Right renal pelvis (tissue), 4 donors: Measurements from ENCODE around the gene BRCA2. TPM values are rescaled to one million over a fixed set of nuclear protein-coding genes. Genes with fewer than 3 reads are reported as not detected.

Experiments used
- DNase-seq, 4 donors: peaks; one replicate each; pipeline ENCODE4 v3.0.0-alpha.2; 2013; ENCODE audit warnings: low read depth in 4 of 4, low spot score in 3 of 4, missing footprints in 1 of 4
- polyA plus RNA-seq, 4 donors: library from polyadenylated mRNA; unstranded; fragments of 120-200 nt; gene quantifications; one replicate each; pipeline ENCODE4 v1.2.1, GENCODE V29; 2013; ENCODE audit not compliant: insufficient read length in 4 of 4

BRCA2 gene
- polyA plus RNA-seq, 4 donors, result 5.9 to 7.4 (median 6.2) TPM

GRCh38 chr13:32378012-32378411 lies 62.7 kb downstream of the BRCA2 start:
- DNase-seq, result no peak

GRCh38 chr13:32381539-32381938 lies 66.2 kb downstream of the BRCA2 start:
- DNase-seq, result peak in 2 of 4 donors; percentile 3

GRCh38 chr13:32383836-32384618 lies 68.7 kb downstream of the BRCA2 start:
- no peak for DNase-seq

GRCh38 chr13:32384702-32385101 lies 69.4 kb downstream of the BRCA2 start:
- no peak for DNase-seq

GRCh38 chr13:32385410-32385809 lies 70.1 kb downstream of the BRCA2 start:
- DNase-seq, result no peak

- DNase-seq, result no peak
These were observed 74.7 kb downstream of the BRCA2 start for GRCh38 chr13:32390048-32390447.

GRCh38 chr13:32390484-32390883 lies 75.2 kb downstream of the BRCA2 start:
- DNase-seq, result no peak

- DNase-seq, result no peak
These were observed 75.9 kb downstream of the BRCA2 start for GRCh38 chr13:32391101-32391619.

- DNase-seq, result no peak
These were observed 87.8 kb downstream of the BRCA2 start for GRCh38 chr13:32403108-32403507.

- no peak for DNase-seq
These were observed 92.5 kb downstream of the BRCA2 start for GRCh38 chr13:32407854-32408253.

- DNase-seq, result no peak
These were observed 93.1 kb downstream of the BRCA2 start for GRCh38 chr13:32408296-32409000.

- no peak for DNase-seq
These were observed 93.6 kb downstream of the BRCA2 start for GRCh38 chr13:32409001-32409313.

GRCh38 chr13:32409561-32410421 lies 94.5 kb downstream of the BRCA2 start:
- no peak for DNase-seq

GRCh38 chr13:32413284-32413683 lies 98.0 kb downstream of the BRCA2 start:
- no peak for DNase-seq

- no peak for DNase-seq
These were observed 99.3 kb downstream of the BRCA2 start for GRCh38 chr13:32414580-32414979.

- DNase-seq, result no peak
These were observed 99.7 kb downstream of the BRCA2 start for GRCh38 chr13:32415019-32415418.

GRCh38 chr13:32417995-32418394 lies 102.7 kb downstream of the BRCA2 start:
- no peak for DNase-seq

GRCh38 chr13:32419862-32420261 lies 104.6 kb downstream of the BRCA2 start:
- DNase-seq, result no peak

GRCh38 chr13:32423592-32423991 lies 108.3 kb downstream of the BRCA2 start:
- DNase-seq, result no peak

- no peak for DNase-seq
These were observed 109.8 kb downstream of the BRCA2 start for GRCh38 chr13:32425158-32425557.
